HepG2 (cell line): ENCODE results near the gene EED. TPM values are rescaled to one million over a fixed set of nuclear protein-coding genes. Genes with fewer than 3 reads are reported as not detected.
A peak's percentile ranks its signal among the peaks of the same experiment; 100 is the strongest.

Source experiments
- ELF3 ChIP-seq: IDR thresholded peaks from 2 replicates; pipeline ENCODE4 v1.6.1; 2016; ENCODE audit warnings: missing genetic modification reagents, missing compliant biosample characterization
- FOXK2 ChIP-seq: fragments of 450-650 bp; IDR thresholded peaks from 2 replicates; pipeline ENCODE4 v1.6.1; 2016
- GATAD1 ChIP-seq: IDR thresholded peaks from 2 replicates; pipeline ENCODE4 v1.6.1; 2016; ENCODE audit warnings: missing genetic modification reagents, missing compliant biosample characterization
- GLMP ChIP-seq: sonication (generic); formaldehyde crosslinking; IDR thresholded peaks from 2 replicates; pipeline ENCODE4 v1.9.0; 2021; ENCODE audit warnings: missing genetic modification reagents, mild to moderate bottlenecking, borderline replicate concordance
- HDAC2 ChIP-seq: sonication (generic); formaldehyde crosslinking; IDR thresholded peaks from 2 replicates; pipeline ENCODE4 v1.4.0; 2020; ENCODE audit warnings: missing genetic modification reagents
- HOXD1 ChIP-seq: sonication (generic); formaldehyde crosslinking; IDR thresholded peaks from 2 replicates; pipeline ENCODE4 v1.5.0; 2020; ENCODE audit warnings: missing genetic modification reagents
- IRX3 ChIP-seq: sonication (generic); formaldehyde crosslinking; IDR thresholded peaks from 2 replicates; pipeline ENCODE4 v1.8.1; 2023; ENCODE audit warnings: mild to moderate bottlenecking, low read depth, missing genetic modification reagents, borderline replicate concordance
- JUND ChIP-seq: sonication (generic); formaldehyde crosslinking; IDR thresholded peaks from 2 replicates; pipeline ENCODE4 v1.8.0; 2022; ENCODE audit warnings: mild to moderate bottlenecking, missing genetic modification reagents
- KMT2A ChIP-seq: sonication (generic); formaldehyde crosslinking; IDR thresholded peaks from 2 replicates; pipeline ENCODE4 v1.4.0; 2020; ENCODE audit warnings: missing genetic modification reagents
- NR2F1 ChIP-seq, 2 experiments: fragments of 450-650 bp in 1 of 2; formaldehyde crosslinking in 1 of 2; IDR thresholded peaks; 2 replicates each; pipeline versions ENCODE4 v1.5.0 to v1.6.1; 2016 to 2020; ENCODE audit warnings: mild to moderate bottlenecking in 1 of 2, missing compliant biosample characterization in 1 of 2, missing genetic modification reagents in 1 of 2, moderate library complexity in 1 of 2
- PAWR ChIP-seq: sonication (generic); formaldehyde crosslinking; IDR thresholded peaks from 2 replicates; pipeline ENCODE4 v1.4.0; 2020; ENCODE audit warnings: missing genetic modification reagents, mild to moderate bottlenecking, borderline replicate concordance
- POLR2G ChIP-seq: fragments of 200-400 bp; formaldehyde crosslinking; IDR thresholded peaks from 2 replicates; pipeline ENCODE4 v1.6.1; 2018; ENCODE audit warnings: mild to moderate bottlenecking, low read depth, low read length, moderate library complexity
- SP4 ChIP-seq: sonication (generic); formaldehyde crosslinking; IDR thresholded peaks from 2 replicates; pipeline ENCODE4 v1.8.1; 2023; ENCODE audit warnings: mild to moderate bottlenecking, missing genetic modification reagents
- TBX2 ChIP-seq: sonication (generic); formaldehyde crosslinking; IDR thresholded peaks from 2 replicates; pipeline ENCODE4 v1.5.0; 2020; ENCODE audit warnings: missing genetic modification reagents, mild to moderate bottlenecking, borderline replicate concordance
- ZFAT ChIP-seq: sonication (generic); formaldehyde crosslinking; conservative IDR thresholded peaks from 2 replicates; pipeline ENCODE4 v1.8.1; 2023; ENCODE audit warnings: missing genetic modification reagents, inconsistent platforms
- ZNF180 ChIP-seq: sonication (generic); formaldehyde crosslinking; IDR thresholded peaks from 2 replicates; pipeline ENCODE4 v1.4.0; 2020; ENCODE audit warnings: low read depth, missing genetic modification reagents, borderline replicate concordance
- ZNF747 ChIP-seq: sonication (generic); formaldehyde crosslinking; IDR thresholded peaks from 2 replicates; pipeline ENCODE4 v1.8.1; 2023; ENCODE audit warnings: missing genetic modification reagents, mild to moderate bottlenecking, borderline replicate concordance
- polyA plus RNA-seq, 8 experiments: library from polyadenylated mRNA; depleted of rRNA in 3 of 8; stranded (reverse) in 7 of 8; unstranded in 1 of 8; fragments of >200 nt; fragmentation: Illumina TruSeq in 4 of 8; extraction: Trizol in 4 of 8; gene quantifications; 2 replicates each; pipeline versions ENCODE4 v1.2.1 to v1.2.3, GENCODE V29; 2011 to 2016; ENCODE audit warnings: low read depth in 4 of 8, missing spikeins in 1 of 8, mixed read lengths in 1 of 8; ENCODE audit not compliant: insufficient read depth in 1 of 8
- total RNA-seq, 5 experiments: library from RNA; depleted of rRNA; stranded (reverse); fragments of >200 nt; fragmentation: Illumina TruSeq; extraction: Trizol; gene quantifications; 2 replicates each; pipeline ENCODE4 v1.2.3, GENCODE V29; 2016; ENCODE audit warnings: low read depth in 1 of 5
- TF ChIP-seq, protein P1 (sequence below): sonication (generic); formaldehyde crosslinking; IDR thresholded peaks from 2 replicates; pipeline ENCODE4 v1.4.0; 2020; ENCODE audit warnings: missing genetic modification reagents
- TF ChIP-seq, protein P2 (sequence below): sonication (generic); formaldehyde crosslinking; IDR thresholded peaks from 2 replicates; pipeline ENCODE4 v1.9.0; 2021; ENCODE audit warnings: missing genetic modification reagents, borderline replicate concordance

EED gene
- total and polyA plus RNA-seq, 2 of the 13 experiments (the other 11 are each of a cell fraction or from before 2014, with no cell fraction given) = 11.0 to 28.4 TPM

DNA sequence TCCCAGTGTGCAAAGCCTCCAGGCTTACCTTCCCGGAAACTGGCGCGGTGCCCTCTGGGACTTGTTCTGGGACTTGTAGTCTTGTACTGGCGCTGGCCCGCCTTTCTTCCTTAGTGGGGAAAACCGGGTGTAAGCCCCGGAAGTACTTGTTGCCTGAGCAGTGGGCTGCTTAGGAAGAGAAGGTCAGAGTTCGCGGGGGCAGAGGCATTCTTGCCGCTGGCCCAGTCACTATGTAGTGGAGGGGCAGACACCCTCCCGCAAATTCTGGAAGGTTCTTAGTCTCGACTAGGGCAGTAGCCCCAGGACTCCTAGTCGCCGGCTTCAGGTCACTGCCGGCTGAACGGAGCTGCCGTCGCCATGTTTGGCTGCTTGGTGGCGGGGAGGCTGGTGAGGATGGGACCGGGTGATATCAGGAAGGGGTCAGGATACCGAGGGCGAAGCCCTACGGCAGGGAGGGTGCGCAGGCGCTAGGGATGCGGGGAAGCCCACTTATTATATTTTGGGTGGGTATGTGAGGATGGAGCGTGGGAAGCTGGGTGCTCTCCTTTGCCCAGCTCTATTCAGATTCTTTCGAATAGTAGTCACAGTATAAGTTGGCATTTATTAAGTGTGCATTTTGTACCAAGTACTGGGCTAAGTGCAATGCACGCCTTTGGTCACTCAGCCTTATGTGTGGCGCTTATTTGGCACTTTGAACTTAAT is 57.7 kb downstream of the EED start, which contains the start of gene HIKESHI (continued):
- TF ChIP-seq, protein P1, sequence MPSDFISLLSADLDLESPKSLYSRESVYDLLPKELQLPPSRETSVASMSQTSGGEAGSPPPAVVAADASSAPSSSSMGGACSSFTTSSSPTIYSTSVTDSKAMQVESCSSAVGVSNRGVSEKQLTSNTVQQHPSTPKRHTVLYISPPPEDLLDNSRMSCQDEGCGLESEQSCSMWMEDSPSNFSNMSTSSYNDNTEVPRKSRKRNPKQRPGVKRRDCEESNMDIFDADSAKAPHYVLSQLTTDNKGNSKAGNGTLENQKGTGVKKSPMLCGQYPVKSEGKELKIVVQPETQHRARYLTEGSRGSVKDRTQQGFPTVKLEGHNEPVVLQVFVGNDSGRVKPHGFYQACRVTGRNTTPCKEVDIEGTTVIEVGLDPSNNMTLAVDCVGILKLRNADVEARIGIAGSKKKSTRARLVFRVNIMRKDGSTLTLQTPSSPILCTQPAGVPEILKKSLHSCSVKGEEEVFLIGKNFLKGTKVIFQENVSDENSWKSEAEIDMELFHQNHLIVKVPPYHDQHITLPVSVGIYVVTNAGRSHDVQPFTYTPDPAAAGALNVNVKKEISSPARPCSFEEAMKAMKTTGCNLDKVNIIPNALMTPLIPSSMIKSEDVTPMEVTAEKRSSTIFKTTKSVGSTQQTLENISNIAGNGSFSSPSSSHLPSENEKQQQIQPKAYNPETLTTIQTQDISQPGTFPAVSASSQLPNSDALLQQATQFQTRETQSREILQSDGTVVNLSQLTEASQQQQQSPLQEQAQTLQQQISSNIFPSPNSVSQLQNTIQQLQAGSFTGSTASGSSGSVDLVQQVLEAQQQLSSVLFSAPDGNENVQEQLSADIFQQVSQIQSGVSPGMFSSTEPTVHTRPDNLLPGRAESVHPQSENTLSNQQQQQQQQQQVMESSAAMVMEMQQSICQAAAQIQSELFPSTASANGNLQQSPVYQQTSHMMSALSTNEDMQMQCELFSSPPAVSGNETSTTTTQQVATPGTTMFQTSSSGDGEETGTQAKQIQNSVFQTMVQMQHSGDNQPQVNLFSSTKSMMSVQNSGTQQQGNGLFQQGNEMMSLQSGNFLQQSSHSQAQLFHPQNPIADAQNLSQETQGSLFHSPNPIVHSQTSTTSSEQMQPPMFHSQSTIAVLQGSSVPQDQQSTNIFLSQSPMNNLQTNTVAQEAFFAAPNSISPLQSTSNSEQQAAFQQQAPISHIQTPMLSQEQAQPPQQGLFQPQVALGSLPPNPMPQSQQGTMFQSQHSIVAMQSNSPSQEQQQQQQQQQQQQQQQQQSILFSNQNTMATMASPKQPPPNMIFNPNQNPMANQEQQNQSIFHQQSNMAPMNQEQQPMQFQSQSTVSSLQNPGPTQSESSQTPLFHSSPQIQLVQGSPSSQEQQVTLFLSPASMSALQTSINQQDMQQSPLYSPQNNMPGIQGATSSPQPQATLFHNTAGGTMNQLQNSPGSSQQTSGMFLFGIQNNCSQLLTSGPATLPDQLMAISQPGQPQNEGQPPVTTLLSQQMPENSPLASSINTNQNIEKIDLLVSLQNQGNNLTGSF = no peak
- TF ChIP-seq HOXD1 (CRISPR knock-in tag) (0 out of 2 replicates have a peak, but pooled peaks have one; percentile 20), NR2F1 (CRISPR knock-in tag; IDR thresholded peaks at IDR 0.05) (peak; percentile 41 to 89; a peak in 3 of 4 replicates), TBX2 (peak; percentile 67), KMT2A (peak; percentile 96), ZFAT (CRISPR knock-in tag) (no peak), GATAD1 (CRISPR knock-in tag) (peak; percentile 93), FOXK2 (no peak), GLMP (CRISPR knock-in tag) (no peak), PAWR (no peak), ZNF180 (CRISPR knock-in tag) (no peak), HDAC2 (CRISPR knock-in tag) (peak; percentile 78), ELF3 (CRISPR knock-in tag) (peak; percentile 87), IRX3 (CRISPR knock-in tag) (no peak), SP4 (peak; percentile 67), ZNF747 (CRISPR knock-in tag) (no peak; the same call in 1 of the 2 replicates), JUND (CRISPR knock-in tag) (no peak), POLR2G (peak; percentile 93)
- TF ChIP-seq, protein P2, sequence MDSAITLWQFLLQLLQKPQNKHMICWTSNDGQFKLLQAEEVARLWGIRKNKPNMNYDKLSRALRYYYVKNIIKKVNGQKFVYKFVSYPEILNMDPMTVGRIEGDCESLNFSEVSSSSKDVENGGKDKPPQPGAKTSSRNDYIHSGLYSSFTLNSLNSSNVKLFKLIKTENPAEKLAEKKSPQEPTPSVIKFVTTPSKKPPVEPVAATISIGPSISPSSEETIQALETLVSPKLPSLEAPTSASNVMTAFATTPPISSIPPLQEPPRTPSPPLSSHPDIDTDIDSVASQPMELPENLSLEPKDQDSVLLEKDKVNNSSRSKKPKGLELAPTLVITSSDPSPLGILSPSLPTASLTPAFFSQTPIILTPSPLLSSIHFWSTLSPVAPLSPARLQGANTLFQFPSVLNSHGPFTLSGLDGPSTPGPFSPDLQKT (CRISPR knock-in tag) = no peak
